Colonic mucosa (tissue), 4 donors: ENCODE data around the gene CYP46A1. TPM values are rescaled to one million over a fixed set of nuclear protein-coding genes. Genes with fewer than 3 reads are reported as not detected.

Experiments
- DNase-seq: peaks from one replicate; pipeline ENCODE4 v3.0.0-alpha.2; 2020
- H3K27ac ChIP-seq: fragments of 200-600 bp; one replicate; pipeline ENCODE4 v1.8.0; 2021
- H3K27me3 ChIP-seq: fragments of 200-600 bp; one replicate; pipeline ENCODE4 v1.8.0; 2021
- H3K36me3 ChIP-seq: fragments of 200-600 bp; one replicate; pipeline ENCODE4 v1.8.0; 2021
- H3K4me1 ChIP-seq: fragments of 200-600 bp; one replicate; pipeline ENCODE4 v1.8.0; 2021; ENCODE audit warnings: mild to moderate bottlenecking
- H3K4me3 ChIP-seq: fragments of 200-600 bp; one replicate; pipeline ENCODE4 v1.8.0; 2021
- H3K9ac ChIP-seq, 2 donors: one replicate each; pipeline ENCODE4 v1.7.0; 2013; ENCODE audit warnings: control low read depth in 2 of 2, low read depth in 2 of 2, low read length in 2 of 2
- H3K9me3 ChIP-seq: fragments of 200-600 bp; one replicate; pipeline ENCODE4 v1.8.0; 2021
- CTCF ChIP-seq: fragments of 200-600 bp; IDR thresholded peaks from one replicate; pipeline ENCODE4 v1.8.0; 2022; ENCODE audit warnings: antibody characterized with exemption, mild to moderate bottlenecking
- intact Hi-C: fragments of 100-400 bp; cut with DNase I; formaldehyde crosslinking; loops from one replicate; pipeline ENCODE4 v1.14.1; 2022
- total RNA-seq, 2 donors: library from RNA; stranded (reverse); fragmentation: NEBNext Ultra II Directional in 1 of 2; extraction: Animal tissue kit (Norgen Biotek cat#: 25700) in 1 of 2; gene quantifications; one replicate each; pipeline ENCODE4 v1.2.1, GENCODE V29; 2021
- donor health status: healthy.
- donor health status: DM: no; HTN: no; CAD: no.
- donor health status: DM: no; HTN: no; CAD: no.

The CYP46A1 gene
- total RNA-seq, 2 donors from 2014 or later = 0.05 to 0.25 TPM

DNA sequence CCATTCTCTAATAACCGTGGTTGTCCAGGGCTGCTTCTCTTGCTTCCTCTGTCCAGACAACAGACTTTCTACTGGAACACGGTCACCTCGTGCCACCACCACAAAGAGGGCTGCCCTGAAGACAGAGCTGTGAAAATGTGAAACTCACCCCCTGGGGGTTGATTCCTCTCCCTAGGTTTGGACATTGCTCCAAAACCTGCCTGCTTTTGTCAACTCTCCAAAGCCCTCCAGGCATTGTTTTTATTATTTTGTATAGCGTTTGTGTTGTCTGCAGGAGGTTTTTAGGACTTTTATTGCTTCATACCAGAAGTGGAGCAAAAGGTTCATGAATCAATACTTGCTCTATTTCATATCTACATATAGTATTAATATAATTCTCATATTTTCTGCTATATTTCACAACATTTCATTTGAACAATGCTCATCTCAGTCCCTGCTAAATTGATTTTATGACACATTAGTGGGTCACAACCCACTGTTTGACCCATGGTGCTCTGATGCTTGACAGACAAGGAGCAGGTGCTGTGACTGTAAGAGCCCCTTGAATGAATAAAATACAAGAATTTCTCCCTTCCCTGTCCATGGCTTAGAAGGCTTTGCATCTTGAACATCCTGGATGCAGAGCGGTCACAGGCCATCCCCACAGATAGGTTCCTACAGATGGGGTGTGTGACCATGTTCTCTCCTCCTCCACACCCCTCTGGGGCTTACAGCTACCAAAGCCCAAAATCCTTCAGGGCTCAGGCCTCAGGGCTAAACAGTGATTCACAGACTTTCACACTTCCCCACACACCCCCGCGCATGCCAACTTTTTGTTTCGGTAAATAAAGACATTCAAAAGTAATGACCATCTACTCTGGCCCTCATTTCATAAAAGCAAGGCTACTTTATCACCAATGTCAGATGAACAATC lies 88.5 kb downstream of the CYP46A1 start:
- H3K27ac ChIP-seq = no peak overlapping the region
- no peak overlapping the region for H3K9ac ChIP-seq

GRCh38 chr14:99773521-99774497 lies 89.7 kb downstream of the CYP46A1 start:
- peak overlapping the region; percentile 40 for H3K27ac ChIP-seq

More for the DNA sequence above, 88.5 kb downstream of the CYP46A1 start:
- Histone ChIP-seq H3K4me1 (no peaks in the 10 kb centered on the region), H3K4me3 (no peak overlapping the region), H3K27me3 (no peaks in the 10 kb centered on the region), H3K9me3 (no peaks in the 10 kb centered on the region), H3K36me3 (no peaks in the 10 kb centered on the region)
- DNase-seq = no peak
- no peak for TF ChIP-seq CTCF
- intact Hi-C loops = no loop called here

GRCh38 chr14:99774556-99775307 lies 90.6 kb downstream of the CYP46A1 start:
- no peaks in the 10 kb centered on the region for H3K4me1 ChIP-seq
- H3K9ac ChIP-seq = no peak overlapping the region
- no peak for TF ChIP-seq CTCF
- H3K9me3 ChIP-seq = no peaks in the 10 kb centered on the region
- no peaks in the 10 kb centered on the region for H3K27me3 ChIP-seq
- intact Hi-C loops = no loop called here
- H3K36me3 ChIP-seq = no peaks in the 10 kb centered on the region
- H3K27ac ChIP-seq = peak overlapping the region; percentile 40
- no peak for DNase-seq
- no peak overlapping the region for H3K4me3 ChIP-seq

More at GRCh38 chr14:99773521-99774497, 89.7 kb downstream of the CYP46A1 start:
- H3K4me1 ChIP-seq = no peaks in the 10 kb centered on the region
- H3K9ac ChIP-seq = no peak overlapping the region
- H3K27me3 ChIP-seq = no peaks in the 10 kb centered on the region
- H3K36me3 ChIP-seq = no peaks in the 10 kb centered on the region
- H3K4me3 ChIP-seq = no peak overlapping the region
- DNase-seq = no peak
- TF ChIP-seq CTCF = no peak
- intact Hi-C loops = no loop called here
- H3K9me3 ChIP-seq = no peaks in the 10 kb centered on the region

GRCh38 chr14:99775351-99775750 lies 91.3 kb downstream of the CYP46A1 start:
- no peaks in the 10 kb centered on the region for H3K36me3 ChIP-seq
- intact Hi-C loops = no loop called here
- no peak overlapping the region for H3K9ac ChIP-seq
- TF ChIP-seq CTCF = no peak
- H3K27me3 ChIP-seq = no peaks in the 10 kb centered on the region
- no peak overlapping the region for H3K27ac ChIP-seq
- H3K4me3 ChIP-seq = no peak overlapping the region
- H3K9me3 ChIP-seq = no peaks in the 10 kb centered on the region
- no peaks in the 10 kb centered on the region for H3K4me1 ChIP-seq
- no peak for DNase-seq

Other genes starting within 250 kb of the CYP46A1 start
- gene SETD3, start 203.4 kb upstream of the CYP46A1 start, total RNA-seq = 10 to 100 TPM; 60.0 to 69.4 TPM
- 10 to 100 TPM; 65.8 to 67.7 TPM for gene CCNK, start 202.9 kb upstream of the CYP46A1 start, total RNA-seq
- 10 to 100 TPM; 54.0 to 73.4 TPM for gene CCDC85C, start 80.1 kb upstream of the CYP46A1 start, total RNA-seq
- gene HHIPL1, start 39.2 kb upstream of the CYP46A1 start, total RNA-seq = under 1 TPM; 0.44 to 0.93 TPM
- 10 to 100 TPM in 1 of 2 donors, 1 to 10 TPM in 1; 3.6 to 14.2 TPM for gene EML1, start 109.1 kb downstream of the CYP46A1 start, total RNA-seq